Activated CD4-positive, alpha-beta T cell treated with anti-CD3 and anti-CD28 coated beads, Interleukin-2, amount 10 ng/mL, durations not matched to agents 24 days and 14 days (primary cell): Measurements from ENCODE around the gene COLEC12. TPM values are rescaled to one million over a fixed set of nuclear protein-coding genes. Genes with fewer than 3 reads are reported as not detected.

Source experiments
- DNase-seq: peaks from one replicate; pipeline ENCODE4 v3.0.0; 2022
- H3K27ac Mint-ChIP-seq: one replicate; pipeline ENCODE4 v1.8.0; 2022; ENCODE audit warnings: mild to moderate bottlenecking, mixed read lengths
- H3K27me3 Mint-ChIP-seq: one replicate; pipeline ENCODE4 v1.8.0; 2022; ENCODE audit warnings: mixed read lengths
- H3K36me3 Mint-ChIP-seq: one replicate; pipeline ENCODE4 v1.8.0; 2022; ENCODE audit warnings: low read depth, mild to moderate bottlenecking, mixed read lengths
- H3K4me1 Mint-ChIP-seq: one replicate; pipeline ENCODE4 v1.8.0; 2021; ENCODE audit warnings: mixed read lengths
- H3K4me3 Mint-ChIP-seq: one replicate; pipeline ENCODE4 v1.8.0; 2022; ENCODE audit warnings: mild to moderate bottlenecking, moderate library complexity, mixed read lengths
- H3K9me3 Mint-ChIP-seq: one replicate; pipeline ENCODE4 v1.8.0; 2021; ENCODE audit warnings: mixed read lengths
- intact Hi-C: fragments of 100-400 bp; cut with micrococcal nuclease; formaldehyde crosslinking; loops from one replicate; pipeline ENCODE4 v1.15.1; 2023
- total RNA-seq: library from RNA; stranded (reverse); gene quantifications from 2 replicates; pipeline ENCODE4 v1.2.3, GENCODE V29; 2022

Gene COLEC12
- total RNA-seq, 1 donor from 2014 or later, result not detected

DNA sequence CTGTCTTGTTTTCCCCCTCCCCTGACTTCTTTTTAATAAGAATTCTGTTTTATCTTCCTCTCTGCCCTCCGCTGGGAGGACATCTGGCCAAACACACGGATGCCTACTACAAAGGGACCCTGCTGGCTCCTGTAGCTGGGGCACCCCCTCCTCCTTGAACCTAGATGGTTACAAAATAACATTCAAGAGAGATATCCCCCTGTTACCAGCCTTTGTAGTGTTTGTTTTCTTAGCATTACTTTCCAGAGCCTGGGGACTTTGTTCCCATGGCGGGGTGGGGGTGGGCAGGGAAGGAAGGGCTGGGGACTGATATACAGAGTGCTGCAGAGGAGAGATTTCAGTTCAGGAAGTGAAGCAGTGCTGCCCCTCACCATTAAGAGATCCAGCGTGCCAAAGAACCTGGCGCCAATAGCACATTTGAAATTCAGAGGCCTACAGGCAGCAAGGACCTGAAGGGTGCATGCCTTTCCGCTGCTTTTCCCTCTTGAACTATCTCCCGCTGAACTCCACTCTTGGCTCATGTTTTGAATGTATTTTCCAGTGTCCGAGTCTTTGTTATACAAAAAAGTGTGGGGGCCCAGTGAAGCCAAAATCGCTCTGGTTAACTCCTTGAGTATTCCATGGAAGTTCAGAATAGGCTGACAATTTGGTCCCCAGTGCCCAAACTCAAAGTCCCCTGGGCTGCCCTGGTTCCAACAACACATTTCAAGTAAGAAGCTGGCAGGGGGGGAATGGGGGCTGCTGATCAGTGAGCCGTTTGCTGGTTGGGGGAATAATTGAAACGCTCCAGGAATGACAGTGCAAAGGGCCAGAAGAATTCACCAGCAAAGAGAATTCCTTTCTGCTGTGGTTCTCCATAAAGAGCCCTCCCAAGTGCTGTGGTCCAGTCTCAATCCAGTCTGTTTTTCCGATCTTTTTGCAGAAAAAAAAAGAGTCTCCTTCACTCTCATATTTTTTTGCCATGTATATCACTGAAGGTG, 137.9 kb downstream of the COLEC12 start:
- no peak overlapping the region for H3K4me3 Mint-ChIP-seq
- H3K27ac Mint-ChIP-seq, result no peak overlapping the region
- no peaks in the 10 kb centered on the region for H3K9me3 Mint-ChIP-seq
- intact Hi-C loops, result no loop called here
- DNase-seq, result no peak
- no peaks in the 10 kb centered on the region for H3K27me3 Mint-ChIP-seq
- no peaks in the 10 kb centered on the region for H3K36me3 Mint-ChIP-seq
- H3K4me1 Mint-ChIP-seq, result no peaks in the 10 kb centered on the region

DNA sequence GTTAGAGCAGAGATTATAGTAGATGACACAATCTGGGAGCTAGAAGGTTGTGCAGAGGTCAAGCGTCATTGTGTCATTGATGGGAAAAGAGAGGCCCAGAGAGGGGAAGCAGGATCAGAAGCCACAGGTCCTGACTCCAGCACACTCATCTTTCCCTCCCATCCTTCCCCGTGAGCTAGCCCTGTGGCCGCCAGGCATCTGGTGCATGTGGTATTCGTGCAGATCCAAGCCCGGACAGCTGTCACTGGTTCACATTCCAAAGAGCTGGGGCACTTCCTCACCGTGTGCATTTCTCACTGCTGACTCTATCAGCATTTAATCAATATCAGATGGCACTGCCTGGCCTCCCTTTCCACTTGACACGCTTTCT, 138.6 kb downstream of the COLEC12 start:
- no peak overlapping the region for H3K27ac Mint-ChIP-seq

DNA sequence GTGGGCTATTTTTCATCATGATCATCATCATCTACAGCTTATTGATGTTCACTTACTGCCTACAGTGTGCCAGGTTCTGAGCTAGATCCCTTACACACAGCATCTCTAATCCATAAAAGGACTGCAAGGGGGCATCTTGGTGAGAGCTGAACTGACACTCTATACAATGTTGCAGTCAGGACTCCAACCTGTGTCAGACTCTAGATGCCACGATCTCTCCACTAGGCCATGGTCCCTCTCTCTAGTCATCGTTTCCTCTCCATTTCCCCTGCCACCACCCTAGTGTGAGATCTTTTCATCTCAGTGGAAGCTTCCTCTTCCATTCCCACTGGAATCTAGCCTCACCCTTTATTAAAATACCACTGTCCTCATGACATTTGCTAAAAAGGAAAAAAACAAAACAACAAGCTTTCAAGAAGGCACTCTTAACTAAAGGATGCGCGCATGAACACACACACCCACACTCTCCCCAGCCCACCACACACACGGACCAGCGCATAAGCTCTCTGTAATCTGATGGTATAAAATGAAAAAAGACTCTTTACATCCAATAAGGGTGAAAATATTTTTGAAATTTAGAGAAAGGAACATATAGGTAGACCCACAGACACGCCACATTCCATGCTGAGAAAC, 139.3 kb downstream of the COLEC12 start:
- Mint-ChIP-seq H3K4me1 (no peaks in the 10 kb centered on the region), H3K4me3 (no peak overlapping the region), H3K27me3 (no peaks in the 10 kb centered on the region), H3K36me3 (no peaks in the 10 kb centered on the region), H3K27ac (no peak overlapping the region), H3K9me3 (no peaks in the 10 kb centered on the region)
- no peak for DNase-seq
- intact Hi-C loops, result no loop called here

More for the DNA sequence above, 138.6 kb downstream of the COLEC12 start:
- Mint-ChIP-seq H3K4me1 (no peaks in the 10 kb centered on the region), H3K4me3 (no peak overlapping the region), H3K36me3 (no peaks in the 10 kb centered on the region), H3K27me3 (no peaks in the 10 kb centered on the region), H3K9me3 (no peaks in the 10 kb centered on the region)
- intact Hi-C loops, result no loop called here
- no peak for DNase-seq

DNA sequence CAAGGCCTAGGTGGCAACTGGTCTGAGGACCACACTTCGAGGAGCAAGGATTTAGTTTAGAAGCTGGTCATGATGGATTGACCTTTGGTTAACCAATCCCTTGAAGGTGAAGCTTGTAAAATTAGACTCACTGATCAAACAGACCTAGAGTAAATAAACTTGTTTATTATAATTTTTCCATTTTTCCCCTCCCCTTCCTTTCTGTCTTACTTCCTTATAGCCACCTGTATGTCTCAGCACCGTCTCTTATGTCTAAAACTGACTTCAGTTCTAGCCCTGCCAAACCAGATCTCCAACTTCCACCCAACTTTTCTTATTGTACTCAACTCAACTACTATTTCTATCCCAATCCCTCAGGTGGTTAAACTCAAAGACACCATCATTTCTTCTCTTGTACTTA, 139.8 kb downstream of the COLEC12 start:
- H3K27me3 Mint-ChIP-seq, result no peaks in the 10 kb centered on the region
- H3K27ac Mint-ChIP-seq, result no peak overlapping the region
- DNase-seq, result no peak
- intact Hi-C loops, result no loop called here
- H3K9me3 Mint-ChIP-seq, result no peaks in the 10 kb centered on the region
- H3K4me1 Mint-ChIP-seq, result no peaks in the 10 kb centered on the region
- H3K36me3 Mint-ChIP-seq, result no peaks in the 10 kb centered on the region
- no peak overlapping the region for H3K4me3 Mint-ChIP-seq

DNA sequence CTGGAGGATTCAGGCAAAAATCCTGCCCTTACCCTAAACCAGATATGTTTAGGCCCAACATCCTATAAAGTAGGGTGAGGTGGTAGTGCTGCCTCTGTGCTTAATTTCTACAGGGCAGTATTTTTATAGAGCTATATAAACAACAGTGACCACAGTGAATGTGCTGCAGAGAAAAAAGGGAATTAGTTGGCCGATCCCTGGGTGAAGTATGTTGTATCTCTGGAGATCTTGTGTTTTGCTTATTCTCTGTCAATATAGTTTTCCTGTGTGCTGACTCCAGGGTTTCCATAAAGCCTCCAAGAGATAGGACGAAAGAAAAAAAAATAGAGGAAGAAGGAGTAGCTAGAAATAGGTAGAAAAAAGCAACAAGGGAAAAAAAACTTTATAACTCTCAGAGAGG, 143.7 kb downstream of the COLEC12 start:
- Mint-ChIP-seq H3K27me3 (peaks cover 5% of the 10 kb centered on the region), H3K36me3 (no peaks in the 10 kb centered on the region), H3K27ac (no peak overlapping the region), H3K4me1 (no peaks in the 10 kb centered on the region), H3K9me3 (no peaks in the 10 kb centered on the region), H3K4me3 (no peak overlapping the region)
- DNase-seq, result no peak
- intact Hi-C loops, result no loop called here

DNA sequence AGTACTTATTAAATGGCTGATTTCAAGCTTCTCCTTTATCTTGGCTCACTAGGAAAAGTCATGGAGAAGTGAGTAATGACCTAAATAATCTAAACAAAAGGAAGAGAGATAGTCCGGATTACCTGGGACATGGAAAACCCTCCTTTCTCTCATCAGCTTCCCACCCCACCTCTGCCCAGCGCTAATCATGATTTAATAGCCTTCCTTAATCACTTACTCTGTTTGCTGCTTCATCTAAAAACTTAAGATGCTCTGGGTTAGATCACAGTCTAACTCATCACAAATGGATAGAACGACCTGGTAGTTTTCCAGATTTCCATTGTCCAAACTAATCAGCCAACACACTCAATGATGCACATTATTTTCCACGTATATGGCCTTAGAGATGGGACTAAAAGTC, 144.8 kb downstream of the COLEC12 start:
- no peaks in the 10 kb centered on the region for H3K4me1 Mint-ChIP-seq
- H3K27me3 Mint-ChIP-seq, result peaks cover 5% of the 10 kb centered on the region
- no peak for DNase-seq
- H3K4me3 Mint-ChIP-seq, result no peak overlapping the region
- no peaks in the 10 kb centered on the region for H3K9me3 Mint-ChIP-seq
- H3K27ac Mint-ChIP-seq, result no peak overlapping the region
- intact Hi-C loops, result no loop called here
- H3K36me3 Mint-ChIP-seq, result no peaks in the 10 kb centered on the region

DNA sequence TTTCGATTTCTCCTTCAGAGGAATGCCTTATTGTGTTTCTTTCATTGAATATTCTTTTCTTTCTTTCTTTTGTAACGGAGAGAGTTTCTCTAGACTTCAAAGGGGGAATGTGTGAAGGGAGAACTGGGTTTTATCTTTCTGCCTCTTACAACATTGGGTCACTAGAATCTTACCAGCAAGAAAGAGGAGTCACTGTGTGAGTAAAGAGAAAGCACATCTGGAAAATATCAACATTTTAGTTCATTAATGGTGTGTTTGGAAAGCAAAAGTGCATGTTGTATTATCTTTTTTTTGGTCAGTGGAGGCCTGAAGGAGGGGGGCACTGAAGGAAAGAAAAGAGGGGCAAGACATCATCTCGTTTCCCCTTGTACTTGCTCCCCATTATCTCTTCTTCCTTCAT, 146.0 kb downstream of the COLEC12 start:
- H3K9me3 Mint-ChIP-seq, result no peaks in the 10 kb centered on the region
- H3K27ac Mint-ChIP-seq, result no peak overlapping the region
- DNase-seq, result no peak
- no peaks in the 10 kb centered on the region for H3K36me3 Mint-ChIP-seq
- H3K4me3 Mint-ChIP-seq, result no peak overlapping the region
- intact Hi-C loops, result no loop called here
- H3K4me1 Mint-ChIP-seq, result no peaks in the 10 kb centered on the region
- peaks cover 5% of the 10 kb centered on the region for H3K27me3 Mint-ChIP-seq

DNA sequence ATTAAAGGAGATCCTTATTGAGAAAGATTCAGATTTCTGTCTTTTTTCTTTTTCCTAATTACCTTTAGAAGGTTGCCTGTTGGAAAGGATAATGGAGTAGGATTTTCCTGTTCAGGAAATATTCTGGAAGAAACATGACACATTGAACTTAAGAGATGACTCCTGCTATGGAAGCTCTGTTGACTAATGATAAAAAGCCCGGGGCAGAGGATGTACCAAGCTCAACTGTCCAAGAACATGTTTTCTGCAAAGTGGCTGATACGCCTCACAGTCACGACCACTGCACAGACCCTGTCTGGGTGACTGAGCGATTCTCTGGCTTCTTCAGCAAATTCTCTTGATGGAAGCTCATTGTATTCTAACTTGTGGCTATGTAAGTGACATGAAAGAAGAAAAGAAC, 146.5 kb downstream of the COLEC12 start:
- intact Hi-C loops, result no loop called here
- no peaks in the 10 kb centered on the region for H3K4me1 Mint-ChIP-seq
- H3K27ac Mint-ChIP-seq, result no peak overlapping the region
- DNase-seq, result no peak
- H3K9me3 Mint-ChIP-seq, result no peaks in the 10 kb centered on the region
- H3K36me3 Mint-ChIP-seq, result no peaks in the 10 kb centered on the region
- no peak overlapping the region for H3K4me3 Mint-ChIP-seq
- H3K27me3 Mint-ChIP-seq, result peaks cover 5% of the 10 kb centered on the region

DNA sequence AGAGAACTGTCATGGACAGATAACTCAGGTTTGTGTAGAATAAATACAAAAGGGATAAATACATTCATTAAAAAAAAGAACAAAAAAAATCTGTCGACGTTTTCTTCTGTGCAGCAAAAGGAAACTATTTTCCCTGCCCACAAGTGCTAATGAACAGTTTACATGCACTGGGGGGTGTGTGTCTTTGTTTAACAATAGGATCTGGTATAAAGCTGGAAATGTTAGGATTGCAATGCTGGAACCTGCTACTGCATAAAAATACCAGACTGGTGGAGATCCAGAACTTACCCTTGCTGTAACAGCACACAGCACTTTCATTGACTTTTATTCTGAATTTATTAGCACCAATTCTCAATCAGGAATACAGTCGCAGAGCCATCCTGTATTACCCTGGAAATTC, 148.1 kb downstream of the COLEC12 start:
- Mint-ChIP-seq H3K36me3 (no peaks in the 10 kb centered on the region), H3K4me3 (no peak overlapping the region), H3K27ac (no peak overlapping the region), H3K4me1 (no peaks in the 10 kb centered on the region), H3K9me3 (no peaks in the 10 kb centered on the region), H3K27me3 (peaks cover 5% of the 10 kb centered on the region)
- DNase-seq, result no peak
- intact Hi-C loops, result no loop called here

DNA sequence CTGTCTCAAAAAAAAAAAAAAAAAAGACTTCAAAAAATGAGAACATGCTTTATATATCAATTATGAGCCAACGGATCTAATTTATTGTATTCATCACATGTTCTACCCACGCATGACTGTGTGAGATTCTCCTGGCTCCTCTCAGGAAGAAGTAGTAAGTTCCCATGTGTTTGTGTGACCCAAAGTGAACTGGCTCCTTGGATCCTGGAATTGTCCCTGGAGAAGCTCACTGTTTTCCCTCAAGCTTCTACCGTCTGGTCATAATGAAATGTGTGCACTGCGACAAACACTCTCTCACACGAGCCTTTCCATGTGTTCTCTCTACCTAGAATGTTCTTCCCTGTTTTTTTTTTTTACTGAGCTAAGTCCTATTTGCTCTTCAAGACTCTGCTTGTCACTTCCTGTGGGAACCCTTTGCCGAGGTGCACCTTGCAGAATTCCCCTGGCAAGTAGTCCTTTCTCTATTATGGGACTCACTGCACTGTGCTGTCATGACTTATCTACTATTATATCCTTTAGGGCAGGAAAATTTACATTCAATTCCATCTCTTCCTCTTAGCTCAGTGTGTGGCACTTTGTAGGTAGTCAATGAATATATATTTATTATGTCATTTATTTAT, 149.4 kb downstream of the COLEC12 start:
- no peak for DNase-seq
- peaks cover 8% of the 10 kb centered on the region for H3K27me3 Mint-ChIP-seq
- no peak overlapping the region for H3K4me3 Mint-ChIP-seq
- no peaks in the 10 kb centered on the region for H3K36me3 Mint-ChIP-seq
- H3K9me3 Mint-ChIP-seq, result no peaks in the 10 kb centered on the region
- H3K4me1 Mint-ChIP-seq, result no peaks in the 10 kb centered on the region
- H3K27ac Mint-ChIP-seq, result no peak overlapping the region
- intact Hi-C loops, result no loop called here

DNA sequence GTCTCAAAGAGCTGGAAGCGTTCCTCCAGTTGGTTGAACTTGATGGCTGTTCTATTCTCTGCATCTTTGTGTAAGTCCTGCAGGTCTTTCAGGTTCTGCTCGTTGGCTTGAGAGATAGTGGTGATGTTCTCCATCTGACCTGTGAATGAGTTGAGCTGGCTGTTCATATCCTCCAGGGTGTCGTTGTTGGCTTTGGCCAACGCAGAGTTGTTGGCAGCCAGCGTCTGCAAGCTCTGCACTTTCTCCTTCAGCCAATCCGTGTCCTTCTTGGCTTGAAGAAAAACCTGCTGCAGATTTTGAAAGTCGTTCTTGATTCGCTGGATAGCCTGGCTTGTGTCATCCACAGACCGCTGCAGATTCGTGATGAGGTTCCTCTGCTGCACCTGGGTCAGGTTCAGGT, 153.9 kb downstream of the COLEC12 start:
- H3K4me3 Mint-ChIP-seq, result no peak overlapping the region
- no peaks in the 10 kb centered on the region for H3K9me3 Mint-ChIP-seq
- no peaks in the 10 kb centered on the region for H3K4me1 Mint-ChIP-seq
- peaks cover 5% of the 10 kb centered on the region for H3K27me3 Mint-ChIP-seq
- no peak for DNase-seq
- intact Hi-C loops, result no loop called here
- no peaks in the 10 kb centered on the region for H3K36me3 Mint-ChIP-seq
- no peak overlapping the region for H3K27ac Mint-ChIP-seq

DNA sequence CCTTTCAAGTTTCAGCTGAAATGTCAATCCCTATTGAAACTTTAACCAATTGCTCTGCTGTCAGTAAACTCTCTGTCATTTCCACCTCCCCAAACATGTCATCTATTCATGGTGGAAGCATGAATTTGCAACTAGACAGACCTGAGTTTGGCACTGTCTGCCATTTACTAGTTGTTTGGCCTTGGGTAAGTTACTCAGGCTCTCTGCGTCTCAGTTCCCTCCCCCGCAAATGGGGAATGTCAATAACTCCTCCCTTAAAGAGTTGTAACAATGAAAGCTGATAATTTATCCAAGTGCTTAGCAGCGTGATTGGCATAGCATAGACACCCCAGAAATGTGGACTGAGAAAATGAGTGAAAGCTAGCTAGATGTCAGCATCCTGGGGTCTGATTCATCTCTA, 159.4 kb downstream of the COLEC12 start:
- Mint-ChIP-seq H3K27ac (no peak overlapping the region), H3K36me3 (no peaks in the 10 kb centered on the region), H3K9me3 (no peaks in the 10 kb centered on the region), H3K27me3 (peaks cover 6% of the 10 kb centered on the region), H3K4me3 (no peak overlapping the region), H3K4me1 (no peaks in the 10 kb centered on the region)
- no peak for DNase-seq
- intact Hi-C loops, result no loop called here

DNA sequence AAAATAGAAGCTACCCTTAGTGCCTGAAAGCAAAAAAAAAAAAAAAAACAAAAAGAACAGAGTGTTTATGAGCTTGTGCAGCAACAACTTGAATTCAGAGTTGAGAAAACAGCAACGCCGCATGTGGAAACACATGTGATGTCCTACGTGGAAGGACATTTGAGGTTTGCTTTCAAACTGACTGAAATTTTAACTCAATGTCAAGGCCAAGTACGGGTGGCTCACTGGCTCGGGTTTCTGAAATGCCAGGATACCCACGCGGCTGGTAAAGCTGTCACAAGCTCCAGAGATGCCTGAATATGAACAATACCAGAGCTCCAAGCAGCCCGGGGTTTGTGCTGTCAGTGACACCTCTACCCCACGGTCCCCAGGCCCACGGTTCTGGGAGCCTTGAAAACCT, 160.5 kb downstream of the COLEC12 start:
- Mint-ChIP-seq H3K4me1 (no peaks in the 10 kb centered on the region), H3K36me3 (no peaks in the 10 kb centered on the region), H3K27ac (no peak overlapping the region), H3K9me3 (no peaks in the 10 kb centered on the region), H3K27me3 (peaks cover 6% of the 10 kb centered on the region), H3K4me3 (no peak overlapping the region)
- DNase-seq, result no peak
- intact Hi-C loops, result no loop called here

DNA sequence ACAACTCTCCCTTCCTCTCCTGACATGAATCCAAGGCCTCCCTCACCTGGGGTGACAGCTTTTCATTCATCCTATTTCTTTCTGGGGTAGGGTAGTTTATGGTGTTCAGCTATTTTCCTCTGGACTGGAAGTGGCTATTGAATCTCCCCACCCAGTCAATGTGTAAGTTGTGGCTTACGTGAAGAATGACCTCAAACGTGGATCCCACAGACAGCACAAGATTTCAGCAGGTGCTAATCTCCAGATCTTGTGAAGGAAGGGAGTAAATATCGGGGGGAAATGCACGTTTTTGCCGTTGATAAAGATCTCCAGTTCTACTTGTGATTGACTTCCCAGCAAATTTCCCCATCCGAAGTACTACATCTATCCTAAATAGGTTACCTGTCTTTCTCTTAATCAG, 161.3 kb downstream of the COLEC12 start:
- no peaks in the 10 kb centered on the region for H3K9me3 Mint-ChIP-seq
- no peaks in the 10 kb centered on the region for H3K36me3 Mint-ChIP-seq
- no peaks in the 10 kb centered on the region for H3K4me1 Mint-ChIP-seq
- intact Hi-C loops, result no loop called here
- peaks cover 5% of the 10 kb centered on the region for H3K27me3 Mint-ChIP-seq
- H3K27ac Mint-ChIP-seq, result no peak overlapping the region
- H3K4me3 Mint-ChIP-seq, result no peak overlapping the region
- no peak for DNase-seq
